HG03095 (cell line): ENCODE results near the gene COL18A1.
"Not testable (repeated sequence)": the region's sequence is repeated elsewhere in the genome, so short reads cannot be mapped to it uniquely, and the experiment has no call there.

Source experiments
- ATAC-seq: cut with Tn5 transposase; IDR thresholded peaks from one replicate; pipeline ENCODE4 v1.9.1; 2021; ENCODE audit warnings: moderate library complexity; ENCODE audit not compliant: unreplicated experiment

COL18A1 gene

DNA sequence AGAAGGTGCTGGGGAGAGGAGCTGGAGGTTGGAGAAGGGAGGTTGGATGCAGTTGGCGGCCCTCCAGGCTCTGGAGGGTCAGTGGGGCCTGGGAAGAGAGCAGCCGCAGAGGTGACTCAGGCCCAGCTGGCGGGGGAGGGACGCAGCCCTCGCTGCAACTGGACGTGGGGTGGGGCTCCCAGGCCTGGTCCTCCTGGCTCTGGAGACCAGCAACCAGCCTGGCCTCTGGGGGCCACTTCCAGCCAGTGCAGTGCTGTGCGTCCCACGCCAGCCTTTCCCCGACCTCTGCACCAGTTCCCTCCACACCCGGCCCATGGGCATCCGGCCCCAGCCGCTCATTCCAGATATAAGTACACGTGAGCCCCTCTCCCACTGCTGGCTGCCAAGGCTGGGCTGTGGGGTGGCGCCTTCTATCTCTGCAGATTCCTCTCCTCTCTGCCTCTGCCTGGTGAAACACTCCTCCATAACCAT lies 38.0 kb upstream of the COL18A1 start:
- ATAC-seq, result no peak

DNA sequence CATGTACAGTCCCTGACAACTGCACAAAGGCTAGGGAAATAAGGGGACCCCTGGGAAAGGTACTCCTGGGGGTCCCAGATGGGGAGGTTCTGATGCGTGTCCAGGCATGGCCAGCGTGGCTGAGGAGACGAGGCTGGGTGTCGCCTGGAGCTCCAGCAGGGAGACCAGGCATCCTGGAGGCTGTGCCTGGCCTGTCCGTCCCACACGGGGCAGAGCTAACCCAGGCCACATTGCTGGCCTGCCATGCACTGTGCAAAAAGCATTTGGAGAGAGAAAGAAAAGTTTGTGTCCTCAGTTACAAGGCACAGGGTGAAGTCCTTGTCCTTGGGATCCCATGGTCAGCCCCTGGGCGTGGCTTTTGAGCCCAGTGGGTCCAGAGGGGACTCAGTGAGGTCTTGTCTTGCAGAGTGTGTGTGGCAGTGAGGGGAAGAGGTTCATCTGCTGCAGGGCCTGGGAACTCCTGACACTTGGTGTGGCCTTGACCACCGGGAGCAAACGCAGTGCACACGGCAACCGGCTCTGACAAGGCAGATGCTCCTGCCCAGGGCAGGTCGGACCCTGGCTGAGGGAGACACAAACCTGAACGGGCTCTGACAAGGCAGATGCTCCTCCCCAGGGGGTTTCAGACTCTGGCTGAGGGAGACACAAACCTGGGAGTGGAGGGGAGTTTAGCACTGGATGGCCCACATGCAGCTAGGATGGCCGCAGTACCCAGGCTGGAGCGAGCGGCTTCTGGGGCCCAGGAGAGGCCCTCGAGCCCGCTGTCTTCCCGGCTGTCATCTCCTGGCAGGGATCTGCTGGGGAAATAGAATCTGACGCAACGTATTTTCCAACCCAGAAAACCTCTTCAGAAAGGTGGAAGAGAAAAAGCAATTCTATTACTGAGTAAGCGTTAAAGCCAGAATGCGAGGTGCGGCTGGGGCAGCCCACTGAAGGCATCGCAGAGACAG lies 37.3 kb upstream of the COL18A1 start:
- ATAC-seq, result no peak

DNA sequence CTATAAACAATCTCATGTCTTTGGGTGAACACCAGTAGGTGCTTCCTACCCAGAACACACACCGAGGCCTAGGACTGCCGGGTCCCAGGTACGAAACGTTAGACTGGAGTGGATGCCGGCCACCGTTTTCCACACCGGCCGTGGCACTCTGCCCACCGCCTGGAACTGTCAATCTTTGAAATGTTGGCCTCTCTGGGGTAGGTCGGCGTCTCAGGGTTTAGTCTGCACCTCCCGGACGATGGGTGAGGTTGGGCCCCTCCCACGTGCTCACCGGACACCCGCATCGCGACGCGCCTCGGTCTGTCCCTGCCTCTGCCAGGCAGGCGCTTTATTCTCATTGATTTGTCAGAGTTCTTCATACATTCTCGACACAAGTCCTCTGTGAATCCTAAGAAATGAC lies 35.9 kb upstream of the COL18A1 start:
- not testable (repeated sequence) for ATAC-seq

DNA sequence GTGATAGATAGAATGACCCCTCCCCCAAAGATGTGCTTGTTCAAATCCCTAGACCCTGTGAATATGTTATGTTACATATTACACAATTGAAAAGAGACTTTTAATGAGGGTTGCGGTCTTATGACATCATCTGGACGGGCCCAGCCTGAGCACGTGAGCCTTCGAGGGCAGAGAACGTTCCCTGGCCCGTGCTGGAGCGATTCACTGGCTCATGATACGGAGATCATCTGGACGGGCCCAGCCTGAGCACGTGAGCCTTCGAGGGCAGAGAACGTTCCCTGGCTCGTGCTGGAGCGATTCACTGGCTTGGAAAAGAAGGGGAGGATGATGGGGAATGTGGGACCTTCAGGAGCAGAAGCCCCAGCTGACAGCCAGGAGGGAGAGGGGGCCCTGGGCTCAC lies 34.4 kb upstream of the COL18A1 start:
- ATAC-seq, result no peak

DNA sequence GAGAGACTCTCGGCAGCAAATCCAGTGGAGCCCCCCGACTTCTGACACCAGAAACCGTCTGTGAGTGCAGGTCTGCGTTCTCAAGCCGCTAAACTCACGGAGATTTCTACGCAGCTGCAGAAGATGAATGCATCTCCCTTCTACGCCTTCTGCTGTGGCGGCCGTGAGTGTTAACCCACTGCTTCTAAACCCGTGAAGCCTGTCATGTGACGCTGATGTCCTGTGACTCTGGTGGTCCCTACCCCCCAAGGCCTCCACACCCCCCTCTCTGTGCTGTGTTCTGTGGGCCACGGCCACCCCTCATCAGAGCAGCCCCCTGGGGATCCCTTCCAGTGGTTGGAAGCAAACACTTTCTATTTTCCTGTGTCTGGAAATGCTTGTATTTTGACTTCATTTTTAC lies 33.9 kb upstream of the COL18A1 start:
- no peak for ATAC-seq

DNA sequence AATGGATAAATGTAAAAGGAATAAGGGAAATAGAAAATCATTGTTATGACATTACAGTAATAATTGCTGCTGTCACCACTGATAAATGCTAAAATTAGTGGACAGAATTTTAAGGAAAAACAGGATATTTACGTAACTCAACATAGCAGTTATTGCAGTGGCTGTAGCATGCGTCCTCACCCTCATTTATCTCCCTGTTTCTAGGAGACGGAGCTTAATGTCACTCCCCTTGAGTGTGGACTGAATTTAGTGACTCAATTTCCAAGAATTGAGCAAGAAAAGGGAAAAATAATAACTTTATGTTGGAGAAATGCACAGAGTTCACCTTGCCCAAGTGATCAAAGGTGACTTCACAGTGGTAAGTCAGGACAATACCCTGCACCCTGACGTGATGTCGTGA lies 33.3 kb upstream of the COL18A1 start:
- ATAC-seq, result no peak

DNA sequence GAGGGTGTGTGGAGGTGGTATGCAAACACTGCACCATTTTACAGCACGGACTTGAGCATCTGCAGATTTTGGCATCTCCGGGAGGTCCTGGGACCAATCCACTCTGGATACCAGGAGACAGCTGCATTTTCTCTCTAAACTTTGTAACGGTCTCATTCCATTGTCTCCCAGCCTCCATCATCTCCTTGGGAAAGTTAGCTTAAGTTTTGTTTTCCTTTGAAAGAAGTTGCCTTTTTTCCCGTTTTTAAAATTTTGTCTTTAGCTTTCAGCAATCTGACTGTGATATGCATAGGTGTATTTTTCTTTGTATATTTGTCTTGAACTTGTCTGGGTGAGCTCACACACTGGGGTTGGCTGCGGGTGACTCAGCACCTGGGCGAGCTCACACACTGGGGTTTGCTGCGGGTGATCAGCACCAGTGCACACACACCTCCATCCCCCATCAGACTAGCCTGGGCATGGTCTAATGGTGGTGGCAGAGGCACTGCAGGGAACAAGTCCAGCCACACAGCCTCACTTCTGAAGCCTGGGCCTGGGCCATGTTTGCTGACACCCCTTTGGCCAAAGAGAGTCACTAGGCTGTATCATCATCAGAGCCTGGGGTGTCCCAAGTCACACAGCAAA lies 32.1 kb upstream of the COL18A1 start:
- no peak for ATAC-seq

DNA sequence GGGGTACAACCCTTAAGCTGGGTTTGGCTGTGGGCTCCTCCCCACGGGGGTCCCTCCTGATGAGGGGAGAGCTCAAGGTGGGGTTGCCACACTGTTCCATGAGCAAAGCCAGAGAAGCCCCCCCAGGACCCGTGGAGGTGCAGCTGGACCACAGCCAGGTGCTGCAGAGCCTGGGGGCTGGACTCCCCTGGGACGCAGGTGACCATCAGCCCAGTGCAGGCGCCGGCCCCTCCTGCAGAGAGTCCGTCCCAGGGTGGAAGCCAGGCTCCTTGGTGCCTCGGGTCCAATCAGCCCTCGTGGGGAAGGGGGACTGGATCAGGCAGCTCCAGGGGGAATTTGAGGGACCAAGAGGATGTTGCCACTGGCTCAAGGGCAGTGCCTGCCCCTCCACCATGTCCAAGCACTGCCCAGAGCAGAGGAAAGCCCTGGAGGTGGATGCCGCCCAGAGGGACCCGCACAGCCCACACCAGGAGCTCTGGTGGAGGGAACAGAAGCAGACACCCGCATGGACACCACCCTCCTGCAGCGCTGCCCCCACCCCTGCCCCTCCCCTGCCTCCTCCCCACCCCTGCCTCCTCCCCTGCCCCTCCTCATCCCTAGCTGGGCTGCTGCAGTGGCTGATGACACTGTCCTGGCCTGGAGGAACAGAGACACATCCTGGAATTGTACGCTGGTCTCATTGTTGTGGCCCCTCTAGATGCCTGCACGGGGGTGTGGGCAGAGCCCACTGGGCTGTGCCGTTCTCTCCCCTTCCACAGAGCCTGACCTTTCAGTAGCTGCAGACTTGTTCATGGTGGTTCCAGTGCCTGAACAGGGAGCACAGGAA lies 30.8 kb upstream of the COL18A1 start:
- no peak for ATAC-seq

DNA sequence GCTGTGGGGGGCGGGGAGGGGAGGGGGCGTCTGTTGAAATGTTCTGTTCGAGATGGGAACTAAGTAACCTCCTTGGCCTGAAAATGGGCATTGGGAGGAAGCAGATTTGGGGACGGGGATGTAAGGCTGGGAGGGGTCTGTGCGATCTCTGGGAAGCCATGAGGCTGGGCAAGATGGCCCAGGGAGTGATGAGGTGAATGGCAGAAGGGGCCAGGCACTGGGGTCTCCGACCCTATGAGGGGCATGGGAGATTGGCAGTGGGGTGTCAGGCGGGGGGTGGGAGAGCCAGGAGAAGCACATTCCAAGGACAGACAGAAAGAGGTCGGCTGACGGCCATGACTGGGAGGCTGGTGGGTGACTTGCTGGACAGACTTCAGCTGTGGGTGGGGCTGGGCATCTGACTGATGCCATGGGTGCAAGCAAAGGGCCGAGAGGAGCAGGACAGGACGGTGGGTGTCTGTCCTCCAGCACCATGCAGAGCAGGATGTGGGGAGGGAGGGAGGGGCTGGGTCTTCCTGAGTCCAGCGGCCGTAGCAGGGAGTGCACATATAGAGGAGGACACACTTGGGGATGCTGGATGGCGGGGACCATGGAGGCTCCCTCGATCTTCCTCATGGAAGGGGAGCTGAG lies 30.0 kb upstream of the COL18A1 start:
- no peak for ATAC-seq

DNA sequence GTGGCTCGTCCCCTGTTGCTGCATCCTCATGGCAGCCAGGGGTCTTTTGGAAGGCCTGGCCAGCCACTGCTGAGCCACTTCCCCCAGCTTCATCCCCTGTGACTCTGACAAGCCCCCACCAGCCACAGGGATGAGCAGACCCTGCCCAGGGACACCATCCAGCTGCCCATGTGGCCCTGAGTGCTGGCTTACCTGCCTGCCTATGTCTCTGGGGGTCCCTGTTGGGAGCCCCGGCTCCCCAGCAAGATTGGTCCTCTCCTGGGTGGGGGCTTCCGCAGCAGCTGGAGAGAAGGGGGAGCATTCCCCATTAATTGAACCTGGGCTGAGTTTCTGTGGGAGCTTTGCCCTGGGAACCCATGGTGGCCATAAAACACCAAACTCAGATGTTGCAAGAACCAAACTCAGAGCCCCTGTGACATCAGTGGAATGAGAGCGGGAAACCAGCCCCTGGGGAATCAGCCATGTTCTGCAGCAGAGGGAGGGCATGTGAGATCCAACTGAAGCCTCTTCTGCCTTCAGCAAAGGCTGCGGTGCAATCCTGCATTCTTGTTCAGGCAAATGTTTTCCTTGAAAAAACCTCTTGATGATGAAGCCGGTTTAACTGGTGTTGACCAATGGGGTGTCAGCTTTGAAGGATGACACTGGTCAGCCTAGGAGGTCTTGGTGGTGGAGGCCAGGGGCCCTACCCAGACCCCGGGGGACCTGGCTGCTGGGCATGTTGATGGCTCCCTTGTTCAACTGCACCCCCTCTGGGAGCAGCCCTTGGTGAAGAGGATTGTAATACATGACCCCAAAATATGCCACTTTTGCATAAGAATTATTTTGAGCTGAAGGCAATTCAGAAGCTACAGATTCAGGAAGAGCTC lies 28.3 kb upstream of the COL18A1 start:
- no peak for ATAC-seq

DNA sequence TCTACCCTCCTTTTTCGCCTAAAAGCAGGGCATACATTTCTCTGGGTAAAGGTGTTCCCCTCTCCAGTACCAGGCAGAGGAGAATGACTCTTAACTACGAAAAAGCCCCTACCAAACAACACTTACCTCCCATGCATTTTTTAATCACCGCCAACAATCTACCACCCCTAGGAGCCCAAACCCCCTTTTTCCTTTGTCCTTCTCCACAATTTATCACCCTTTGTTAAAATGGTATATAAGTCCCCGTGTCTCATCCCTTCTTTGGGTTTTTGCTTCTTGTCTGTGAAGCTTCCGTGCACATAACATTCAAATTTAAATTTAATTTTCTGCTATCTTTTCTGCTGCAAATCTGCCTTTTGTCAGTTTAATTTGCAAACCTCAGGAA lies 27.6 kb upstream of the COL18A1 start:
- no peak for ATAC-seq

DNA sequence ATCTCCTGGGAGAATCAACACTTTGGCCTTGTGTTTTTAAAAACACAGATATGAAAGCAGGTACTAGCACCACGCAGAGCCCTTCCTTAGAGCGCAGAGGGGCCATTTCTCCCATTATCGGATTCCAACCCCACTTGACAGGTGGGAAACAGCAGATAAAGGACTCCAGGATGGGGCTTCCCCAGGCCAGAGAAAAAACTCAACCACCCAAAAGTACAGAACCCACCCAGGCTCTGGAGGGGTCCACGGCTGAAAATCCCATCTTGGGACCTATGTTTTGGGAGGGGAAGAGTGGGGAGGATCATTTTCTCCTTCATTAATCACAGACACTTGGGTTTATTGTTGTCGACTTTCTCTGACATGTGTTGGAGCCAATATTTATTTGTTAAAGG lies 27.1 kb upstream of the COL18A1 start:
- ATAC-seq, result no peak

DNA sequence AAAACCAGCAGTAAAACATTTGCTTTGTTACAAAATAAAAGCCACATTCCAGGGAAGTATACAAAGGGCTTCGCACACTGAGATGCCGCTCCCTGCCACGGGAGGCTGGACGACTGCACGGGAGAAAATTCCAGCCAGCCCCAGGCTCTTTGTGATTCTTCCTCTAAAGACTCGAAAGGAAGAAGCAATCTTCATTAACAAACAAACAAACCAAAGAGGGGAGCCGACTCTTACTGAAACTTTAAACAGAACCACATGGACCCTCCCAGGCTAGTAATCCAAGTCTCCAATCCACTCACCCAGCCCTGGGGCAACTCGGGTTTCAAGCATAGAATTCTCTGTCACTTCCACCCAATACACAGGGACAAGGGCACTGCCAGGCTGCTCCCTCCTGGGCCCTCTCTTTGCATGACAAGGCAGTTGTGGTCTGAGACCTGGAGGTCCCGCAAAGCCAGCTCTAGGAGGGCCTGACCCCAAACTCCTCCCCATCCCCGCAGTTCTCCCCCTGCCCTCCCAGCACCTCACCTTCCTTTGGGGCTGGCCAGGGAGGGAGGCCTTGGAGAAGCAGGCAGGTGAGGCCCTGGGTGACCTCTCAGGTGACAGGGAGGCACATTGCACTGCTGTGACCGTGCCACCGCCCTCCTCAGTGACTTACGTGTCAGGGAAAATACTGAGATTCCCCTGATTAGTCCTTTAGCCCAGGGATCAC lies 26.6 kb upstream of the COL18A1 start:
- ATAC-seq, result no peak

DNA sequence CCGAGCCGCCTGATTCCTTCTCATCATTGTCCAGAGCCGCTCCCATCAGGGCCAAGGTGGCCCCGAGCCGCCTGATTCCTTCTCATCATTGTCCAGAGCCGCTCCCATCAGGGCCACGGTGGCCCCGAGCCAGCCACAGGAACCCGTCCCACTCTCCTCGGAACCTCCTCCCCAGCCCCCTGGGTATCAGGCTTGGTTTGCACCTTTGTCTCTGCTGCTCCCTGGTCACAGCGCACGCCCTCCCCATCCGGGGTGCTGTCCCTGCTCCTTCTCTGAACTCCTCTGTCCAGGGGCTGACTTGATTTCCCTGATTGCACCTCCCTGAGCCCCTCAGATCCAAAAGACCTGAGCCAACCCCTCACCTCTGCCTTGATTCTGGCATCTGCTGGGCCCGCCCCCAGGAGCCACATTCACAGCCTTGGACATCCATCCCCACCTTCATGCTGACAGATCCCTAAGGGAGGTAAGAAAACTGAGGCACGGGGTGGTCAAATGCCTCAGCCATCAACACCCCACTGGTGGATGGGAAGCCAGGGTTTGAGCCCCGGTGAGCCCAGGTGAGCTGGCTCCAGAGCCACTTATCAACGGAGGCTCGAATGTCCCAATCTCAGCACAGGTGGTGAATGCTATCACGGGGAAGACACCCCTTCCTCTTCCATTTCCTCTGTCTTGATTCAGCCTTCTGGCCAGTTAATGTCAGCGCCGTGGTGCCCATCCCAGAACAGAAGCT lies 25.6 kb upstream of the COL18A1 start:
- ATAC-seq, result no peak

DNA sequence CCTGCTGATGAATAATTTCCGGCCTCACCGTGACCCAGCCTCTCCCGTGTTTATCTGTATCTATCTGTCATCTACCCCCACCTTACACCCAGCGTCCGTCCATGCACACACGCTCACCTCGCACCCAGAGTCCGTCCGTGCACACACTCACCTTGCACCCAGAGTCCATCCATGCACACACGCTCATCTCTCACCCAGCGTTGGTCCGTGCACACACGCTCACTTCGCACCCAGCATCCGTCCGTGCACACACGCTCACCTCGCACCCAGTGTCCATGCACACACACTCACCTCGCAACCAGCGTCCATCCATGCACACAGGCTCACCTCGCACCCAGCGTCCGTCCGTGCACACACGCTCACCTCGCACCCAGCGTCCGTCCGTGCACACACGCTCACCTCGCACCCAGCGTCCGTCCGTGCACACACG lies 25.0 kb upstream of the COL18A1 start:
- ATAC-seq, result no peak

DNA sequence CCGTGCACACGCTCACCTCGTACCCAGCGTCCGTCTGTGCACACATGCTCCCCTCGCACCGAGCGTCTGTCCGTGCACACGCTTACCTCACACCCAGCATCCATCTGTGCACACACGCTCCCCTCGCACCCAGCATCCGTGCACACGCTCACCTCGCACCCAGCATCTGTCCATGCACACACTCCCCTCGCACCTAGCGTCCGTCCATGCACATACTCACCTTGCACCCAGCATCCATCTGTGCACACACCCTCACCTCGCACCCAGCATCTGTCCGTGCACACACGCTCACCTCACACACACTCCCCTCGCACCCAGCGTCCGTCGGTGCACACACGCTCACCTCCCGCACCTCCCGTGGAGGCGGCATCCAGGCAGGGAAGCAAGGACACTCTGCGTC lies 24.4 kb upstream of the COL18A1 start:
- ATAC-seq, result no peak

DNA sequence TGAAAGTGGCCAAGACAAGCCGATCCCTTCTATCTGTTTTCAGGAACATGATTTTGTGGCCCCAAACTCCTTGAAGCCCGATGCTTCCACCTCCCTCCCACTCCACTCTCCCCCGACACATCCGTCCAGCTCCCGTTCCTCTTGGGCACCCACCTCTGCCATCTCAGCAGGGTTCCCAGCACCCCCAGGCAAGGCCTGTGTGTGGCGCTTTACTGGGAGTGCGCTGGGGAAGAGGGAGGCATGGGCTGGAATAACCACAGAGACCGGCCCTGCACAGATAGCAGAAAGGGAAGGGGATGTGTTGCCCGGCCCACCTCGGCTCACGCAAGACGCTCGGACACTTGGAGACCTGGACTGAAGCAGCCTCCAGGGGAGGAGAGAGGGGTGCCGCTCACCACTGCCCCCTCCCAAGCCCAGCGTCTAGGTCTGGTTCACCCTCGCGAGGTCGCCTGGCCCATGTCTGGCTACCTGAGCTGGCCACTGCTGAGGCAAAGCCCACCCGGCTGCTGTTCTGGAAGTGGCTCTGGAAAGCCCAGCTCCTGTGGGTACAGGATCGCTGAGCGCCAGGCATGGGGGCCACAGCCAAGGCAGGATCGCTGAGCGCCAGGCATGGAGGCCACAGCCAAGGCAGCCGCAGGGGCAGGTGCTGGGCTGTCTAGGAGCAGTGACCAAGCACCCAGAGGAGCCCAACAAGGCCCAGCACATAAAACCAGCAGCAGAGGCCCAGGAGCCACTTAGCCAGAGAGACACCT lies 23.8 kb upstream of the COL18A1 start:
- ATAC-seq, result no peak
